K562 (cell line): Measurements from ENCODE around the gene MAP1LC3B.

ENCODE experiments used
- ARID1B ChIP-seq: fragments of 450-650 bp; IDR thresholded peaks from 2 replicates; pipeline ENCODE4 v1.6.1; 2016; ENCODE audit warnings: antibody characterized with exemption, mild to moderate bottlenecking, inconsistent platforms
- ATF7 ChIP-seq: fragments of 450-650 bp; IDR thresholded peaks from 2 replicates; pipeline ENCODE4 v1.7.1; 2014; ENCODE audit warnings: mild to moderate bottlenecking, moderate library complexity
- CTCF ChIP-seq, 3 experiments: IDR thresholded peaks in 2 of 3; conservative IDR thresholded peaks in 1 of 3; 2 replicates each; pipeline ENCODE4 v1.5.1; 2011 to 2012; ENCODE audit warnings: low read length in 3 of 3, mild to moderate bottlenecking in 3 of 3, control low read depth in 2 of 3, improper control_type of control experiment in 1 of 3, inconsistent platforms in 1 of 3, low read depth in 1 of 3, mixed read lengths in 1 of 3, moderate library complexity in 1 of 3; ENCODE audit not compliant: insufficient read depth in 2 of 3
- E2F5 ChIP-seq: sonication (generic); formaldehyde crosslinking; IDR thresholded peaks from 2 replicates; pipeline ENCODE4 v1.8.0; 2022; ENCODE audit warnings: mild to moderate bottlenecking, missing genetic modification reagents
- EGR1 ChIP-seq: fragments of 450-650 bp; conservative IDR thresholded peaks from 2 replicates; pipeline ENCODE4 v1.6.1; 2017; ENCODE audit warnings: mild to moderate bottlenecking
- EZH2 ChIP-seq: IDR thresholded peaks from 2 replicates; pipeline ENCODE4 v1.6.1; 2012; ENCODE audit warnings: low read depth, mild to moderate bottlenecking, inconsistent platforms, low read length, borderline replicate concordance
- NFIC ChIP-seq: fragments of 450-650 bp; IDR thresholded peaks from 2 replicates; pipeline ENCODE4 v1.6.1; 2017; ENCODE audit warnings: mild to moderate bottlenecking, inconsistent platforms
- NFYB ChIP-seq: IDR thresholded peaks from 2 replicates; pipeline ENCODE4 v1.6.1; 2011; ENCODE audit warnings: mild to moderate bottlenecking, moderate library complexity; ENCODE audit not compliant: insufficient read length; ENCODE audit errors: extremely low read depth
- PPARD ChIP-seq: fragments of 250-450 bp; sonication (Bioruptor Pico); IDR thresholded peaks from 2 replicates; pipeline ENCODE4 v1.8.0; 2022; ENCODE audit warnings: inconsistent platforms, mild to moderate bottlenecking, moderate library complexity
- ZNF408 ChIP-seq: fragments of 250-450 bp; sonication (Bioruptor Pico); IDR thresholded peaks from 2 replicates; pipeline ENCODE4 v1.4.0; 2020; ENCODE audit warnings: low read depth, mild to moderate bottlenecking, moderate library complexity
- ZNF766 ChIP-seq: fragments of 200-800 bp; sonication (Bioruptor generic); conservative IDR thresholded peaks from 2 replicates; pipeline ENCODE4 v1.6.1; 2016; ENCODE audit warnings: missing genetic modification characterization, missing compliant biosample characterization
- ZNF830 ChIP-seq: fragments of 250-450 bp; sonication (Bioruptor Pico); IDR thresholded peaks from 2 replicates; pipeline ENCODE4 v1.5.0; 2021; ENCODE audit warnings: mild to moderate bottlenecking
- TF ChIP-seq, protein P1 (sequence below): fragments of 250-450 bp; sonication (Bioruptor Pico); IDR thresholded peaks from 2 replicates; pipeline ENCODE4 v1.4.0; 2020; ENCODE audit warnings: mild to moderate bottlenecking, moderate library complexity, borderline replicate concordance

GRCh38 chr16:87443016-87443415 lies 50.9 kb downstream of the MAP1LC3B start:
- TF ChIP-seq, protein P1, sequence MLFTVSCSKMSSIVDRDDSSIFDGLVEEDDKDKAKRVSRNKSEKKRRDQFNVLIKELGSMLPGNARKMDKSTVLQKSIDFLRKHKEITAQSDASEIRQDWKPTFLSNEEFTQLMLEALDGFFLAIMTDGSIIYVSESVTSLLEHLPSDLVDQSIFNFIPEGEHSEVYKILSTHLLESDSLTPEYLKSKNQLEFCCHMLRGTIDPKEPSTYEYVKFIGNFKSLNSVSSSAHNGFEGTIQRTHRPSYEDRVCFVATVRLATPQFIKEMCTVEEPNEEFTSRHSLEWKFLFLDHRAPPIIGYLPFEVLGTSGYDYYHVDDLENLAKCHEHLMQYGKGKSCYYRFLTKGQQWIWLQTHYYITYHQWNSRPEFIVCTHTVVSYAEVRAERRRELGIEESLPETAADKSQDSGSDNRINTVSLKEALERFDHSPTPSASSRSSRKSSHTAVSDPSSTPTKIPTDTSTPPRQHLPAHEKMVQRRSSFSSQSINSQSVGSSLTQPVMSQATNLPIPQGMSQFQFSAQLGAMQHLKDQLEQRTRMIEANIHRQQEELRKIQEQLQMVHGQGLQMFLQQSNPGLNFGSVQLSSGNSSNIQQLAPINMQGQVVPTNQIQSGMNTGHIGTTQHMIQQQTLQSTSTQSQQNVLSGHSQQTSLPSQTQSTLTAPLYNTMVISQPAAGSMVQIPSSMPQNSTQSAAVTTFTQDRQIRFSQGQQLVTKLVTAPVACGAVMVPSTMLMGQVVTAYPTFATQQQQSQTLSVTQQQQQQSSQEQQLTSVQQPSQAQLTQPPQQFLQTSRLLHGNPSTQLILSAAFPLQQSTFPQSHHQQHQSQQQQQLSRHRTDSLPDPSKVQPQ (CRISPR knock-in tag), result no peak
- TF ChIP-seq CTCF (IDR thresholded peaks at IDR 0.05 in 2 of 3, conservative IDR thresholded peaks at IDR 0.05 in 1 of 3; ENCODE audit: insufficient read depth in 2 of 3, low read depth in 1 of 3, low read length in 3 of 3) (no peak), ATF7 (no peak), ZNF766 (CRISPR knock-in tag) (no peak), EGR1 (no peak), NFIC (no peak), PPARD (no peak), EZH2 (no peak), E2F5 (CRISPR knock-in tag) (no peak), ZNF830 (CRISPR knock-in tag) (no peak), ARID1B (no peak), NFYB (no peak), ZNF408 (CRISPR knock-in tag) (no peak)
